ENCODE results near the gene NAGA. TPM values are rescaled to one million over a fixed set of nuclear protein-coding genes. Genes with fewer than 3 reads are reported as not detected.

The NAGA gene
- total RNA-seq (20.2 and 21.0 TPM in 2 replicates), polyA plus RNA-seq (7.0 and 13.2 TPM in 2 replicates), polyA minus RNA-seq (22.0 and 24.9 TPM in 2 replicates)
- 12.2 TPM for total RNA-seq (2013)

GRCh38 chr22:42070517-42071422 is at the start of gene NAGA:
Gene NAGA, minus strand, starts transcription at chr22:42070812. Its CDS starts 515 bp downstream, at chr22:42070297.
- POLR2A ChIA-PET: interaction anchor here (0.6 to 2.8 kb wide), 3 partner anchors 9 to 72 kb away, joined by 3 to 17 read pairs (median 11); partner anchors contain the start of genes NDUFA6, SMDT1 and WBP2NL
- Histone ChIP-seq H3K4me1 (ENCODE audit: control insufficient read depth in 2 of 2, insufficient read depth in 2 of 2, low read length in 2 of 2) (peaks cover 20 to 34% of the 10 kb centered on the region in 2 donors), H3K27me3 (replicated peaks in 1 of 4; ENCODE audit: control extremely low read depth in 1 of 4, control insufficient read depth in 3 of 4, insufficient read depth in 4 of 4, low read length in 3 of 4) (no peaks in the 10 kb centered on the region), H4K20me1 (ENCODE audit: control insufficient read depth, insufficient read depth, low read length, poor library complexity, severe bottlenecking) (no peaks in the 10 kb centered on the region), H3K9ac (ENCODE audit: low read length) (peak within 1 kb of the TSS; percentile 93), H3K79me2 (ENCODE audit: control insufficient read depth, insufficient read depth, low read length) (no peaks in the 10 kb centered on the region), H3K4me2 (replicated peaks; ENCODE audit: low read depth, low read length, poor library complexity, severe bottlenecking) (peak within 1 kb of the TSS; percentile 95), H3K27ac (ENCODE audit: low read length in 2 of 2) (peak within 1 kb of the TSS; percentile 64 to 69), H3K36me3 (replicated peaks in 1 of 2; ENCODE audit: control extremely low read depth in 1 of 2, control insufficient read depth in 1 of 2, extremely low read depth in 1 of 2, insufficient read depth in 2 of 2, low read length in 1 of 2) (peaks cover 0 to 6% of the 10 kb centered on the region in 2 experiments), H3K4me3 (ENCODE audit: control extremely low read depth in 1 of 5, extremely low read depth in 1 of 5, insufficient read depth in 1 of 5, low read depth in 2 of 5, low read length in 4 of 5) (peak within 1 kb of the TSS; percentile 30 to 98 (median 82)), H3K9me3 (ENCODE audit: control extremely low read depth in 1 of 3, control insufficient read depth in 2 of 3, insufficient read depth in 1 of 3, low read length in 2 of 3) (no peaks in the 10 kb centered on the region), H2AFZ (ENCODE audit: insufficient read depth, low read depth, low read length, poor library complexity, severe bottlenecking) (peak within 1 kb of the TSS; percentile 95)
- intact Hi-C loops (cut with micrococcal nuclease): loop anchor here (1.0 to 5.0 kb wide), 9 partner anchors 9 to 688 kb away; partner anchors contain the start of genes MEI1, NDUFA6, SMDT1 and TCF20
- WGBS (ENCODE audit: insufficient coverage): 2% methylated on average over 50 of the region's 56 CpGs
- peak; percentile 93 for DNase-seq
- CTCF ChIA-PET: interaction anchor here (1.3 to 2.3 kb wide), 3 partner anchors 21 to 103 kb away, joined by 5 to 7 read pairs (median 6); partner anchors contain the start of genes NDUFA6 and WBP2NL
- no peak for TF ChIP-seq EZH2 (IDR thresholded peaks at IDR 0.05; ENCODE audit: borderline replicate concordance, insufficient read depth, low read depth, low read length, poor library complexity, severe bottlenecking)
- TF ChIP-seq, protein P1, sequence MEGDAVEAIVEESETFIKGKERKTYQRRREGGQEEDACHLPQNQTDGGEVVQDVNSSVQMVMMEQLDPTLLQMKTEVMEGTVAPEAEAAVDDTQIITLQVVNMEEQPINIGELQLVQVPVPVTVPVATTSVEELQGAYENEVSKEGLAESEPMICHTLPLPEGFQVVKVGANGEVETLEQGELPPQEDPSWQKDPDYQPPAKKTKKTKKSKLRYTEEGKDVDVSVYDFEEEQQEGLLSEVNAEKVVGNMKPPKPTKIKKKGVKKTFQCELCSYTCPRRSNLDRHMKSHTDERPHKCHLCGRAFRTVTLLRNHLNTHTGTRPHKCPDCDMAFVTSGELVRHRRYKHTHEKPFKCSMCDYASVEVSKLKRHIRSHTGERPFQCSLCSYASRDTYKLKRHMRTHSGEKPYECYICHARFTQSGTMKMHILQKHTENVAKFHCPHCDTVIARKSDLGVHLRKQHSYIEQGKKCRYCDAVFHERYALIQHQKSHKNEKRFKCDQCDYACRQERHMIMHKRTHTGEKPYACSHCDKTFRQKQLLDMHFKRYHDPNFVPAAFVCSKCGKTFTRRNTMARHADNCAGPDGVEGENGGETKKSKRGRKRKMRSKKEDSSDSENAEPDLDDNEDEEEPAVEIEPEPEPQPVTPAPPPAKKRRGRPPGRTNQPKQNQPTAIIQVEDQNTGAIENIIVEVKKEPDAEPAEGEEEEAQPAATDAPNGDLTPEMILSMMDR (IDR thresholded peaks at IDR 0.05): no peak
- peak within 1 kb of the TSS; percentile 93 for H3K4me3 Mint-ChIP-seq
- H3K4me1 Mint-ChIP-seq: peaks cover 46% of the 10 kb centered on the region
- H3K27ac Mint-ChIP-seq: peak within 1 kb of the TSS; percentile 94
- no peaks in the 10 kb centered on the region for H3K9me3 Mint-ChIP-seq (ENCODE audit: insufficient read depth)
- no peaks in the 10 kb centered on the region for H3K27me3 Mint-ChIP-seq
- ATAC-seq (ENCODE audit: low read depth): peak; percentile 95
